ENCODE measurements around the gene PPIP5K2. TPM values are rescaled to one million over a fixed set of nuclear protein-coding genes. Genes with fewer than 3 reads are reported as not detected.
"Not testable (repeated sequence)": the region's sequence is repeated elsewhere in the genome, so short reads cannot be mapped to it uniquely, and the experiment has no call there.

Gene PPIP5K2
- total RNA-seq, 1 experiment from 2014 or later: 29.7 TPM

GRCh38 chr5:103207653-103208052, 87.6 kb downstream of the PPIP5K2 start:
- DNase-seq: no peak
- no peaks in the 10 kb centered on the region for H3K36me3 ChIP-seq (replicated peaks; ENCODE audit: control insufficient read depth, insufficient read depth, low read length)
- H3K4me3 ChIP-seq (ENCODE audit: insufficient read depth, low read depth, low read length): no peak overlapping the region
- H3K27me3 ChIP-seq (ENCODE audit: control insufficient read depth, insufficient read depth, low read length): no peaks in the 10 kb centered on the region

GRCh38 chr5:103208460-103208859, 88.4 kb downstream of the PPIP5K2 start:
- DNase-seq: no peak
- no peaks in the 10 kb centered on the region for H3K36me3 ChIP-seq (replicated peaks; ENCODE audit: control insufficient read depth, insufficient read depth, low read length)

DNA sequence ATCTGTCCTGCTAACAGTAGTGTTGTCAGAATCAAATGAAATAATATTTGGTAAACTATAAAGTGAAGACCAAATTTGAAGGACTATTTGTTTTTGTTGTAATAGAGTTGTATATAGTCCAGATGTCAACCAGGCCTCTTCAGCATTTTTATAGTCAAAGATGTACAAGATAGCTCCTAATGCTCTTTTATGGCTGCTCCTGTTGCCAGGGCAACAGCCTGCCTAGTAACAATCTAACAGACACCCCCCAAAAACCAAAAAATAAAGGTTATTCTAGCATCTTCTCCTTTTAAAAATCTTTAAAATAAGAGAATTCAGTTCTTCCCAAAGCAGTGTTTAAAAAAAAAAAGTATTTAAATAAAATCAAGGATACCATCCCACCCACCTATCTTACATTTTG, 89.0 kb downstream of the PPIP5K2 start:
- no peak for DNase-seq
- Histone ChIP-seq H3K27me3 (ENCODE audit: control insufficient read depth, insufficient read depth, low read length) (no peaks in the 10 kb centered on the region), H3K36me3 (replicated peaks; ENCODE audit: control insufficient read depth, insufficient read depth, low read length) (no peaks in the 10 kb centered on the region), H3K4me3 (ENCODE audit: insufficient read depth, low read depth, low read length) (no peak overlapping the region)

More at GRCh38 chr5:103208460-103208859, 88.4 kb downstream of the PPIP5K2 start:
- Histone ChIP-seq H3K27me3 (ENCODE audit: control insufficient read depth, insufficient read depth, low read length) (no peaks in the 10 kb centered on the region), H3K4me3 (ENCODE audit: insufficient read depth, low read depth, low read length) (no peak overlapping the region)

GRCh38 chr5:103210952-103211351, 90.9 kb downstream of the PPIP5K2 start:
- no peak overlapping the region for H3K4me3 ChIP-seq (ENCODE audit: insufficient read depth, low read depth, low read length)
- DNase-seq: no peak
- no peaks in the 10 kb centered on the region for H3K27me3 ChIP-seq (ENCODE audit: control insufficient read depth, insufficient read depth, low read length)
- H3K36me3 ChIP-seq (replicated peaks; ENCODE audit: control insufficient read depth, insufficient read depth, low read length): no peaks in the 10 kb centered on the region

- Histone ChIP-seq H3K4me3 (ENCODE audit: insufficient read depth, low read depth, low read length) (no peak overlapping the region), H3K27me3 (ENCODE audit: control insufficient read depth, insufficient read depth, low read length) (no peaks in the 10 kb centered on the region), H3K36me3 (replicated peaks; ENCODE audit: control insufficient read depth, insufficient read depth, low read length) (no peaks in the 10 kb centered on the region)
- DNase-seq: no peak
Measured at GRCh38 chr5:103211576-103212561, 91.8 kb downstream of the PPIP5K2 start.

- H3K27me3 ChIP-seq (ENCODE audit: control insufficient read depth, insufficient read depth, low read length): no peaks in the 10 kb centered on the region
- no peak overlapping the region for H3K4me3 ChIP-seq (ENCODE audit: insufficient read depth, low read depth, low read length)
- no peaks in the 10 kb centered on the region for H3K36me3 ChIP-seq (replicated peaks; ENCODE audit: control insufficient read depth, insufficient read depth, low read length)
- peak; percentile 4 for DNase-seq
Measured at GRCh38 chr5:103216137-103216536, 96.0 kb downstream of the PPIP5K2 start.

GRCh38 chr5:103216697-103217096, 96.6 kb downstream of the PPIP5K2 start:
- H3K4me3 ChIP-seq (ENCODE audit: insufficient read depth, low read depth, low read length): no peak overlapping the region
- no peaks in the 10 kb centered on the region for H3K27me3 ChIP-seq (ENCODE audit: control insufficient read depth, insufficient read depth, low read length)
- DNase-seq: no peak
- H3K36me3 ChIP-seq (replicated peaks; ENCODE audit: control insufficient read depth, insufficient read depth, low read length): no peaks in the 10 kb centered on the region

DNA sequence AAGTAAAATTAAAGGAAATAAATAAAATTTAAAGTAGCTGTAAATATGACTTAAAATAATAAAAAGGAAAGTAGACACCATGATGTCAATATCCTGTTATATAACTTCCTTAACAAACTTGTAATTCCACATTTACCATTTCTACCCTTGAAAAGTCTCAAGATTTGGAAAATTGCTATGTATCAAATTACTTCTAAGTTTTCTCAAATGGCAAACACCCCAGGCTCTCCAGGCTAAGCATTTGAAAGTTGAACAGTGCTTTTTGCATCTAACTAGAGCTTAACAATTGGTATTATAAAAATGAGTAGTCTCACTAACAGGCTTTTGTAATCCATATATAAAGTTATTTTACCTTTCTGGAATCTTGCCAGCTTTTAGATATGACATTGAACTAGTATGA, 97.0 kb downstream of the PPIP5K2 start:
- no peak overlapping the region for H3K4me3 ChIP-seq (ENCODE audit: insufficient read depth, low read depth, low read length)
- H3K36me3 ChIP-seq (replicated peaks; ENCODE audit: control insufficient read depth, insufficient read depth, low read length): no peaks in the 10 kb centered on the region
- no peaks in the 10 kb centered on the region for H3K27me3 ChIP-seq (ENCODE audit: control insufficient read depth, insufficient read depth, low read length)
- DNase-seq: no peak

GRCh38 chr5:103218164-103218563, 98.1 kb downstream of the PPIP5K2 start:
- Histone ChIP-seq H3K4me3 (ENCODE audit: insufficient read depth, low read depth, low read length) (no peak overlapping the region), H3K36me3 (replicated peaks; ENCODE audit: control insufficient read depth, insufficient read depth, low read length) (no peaks in the 10 kb centered on the region), H3K27me3 (ENCODE audit: control insufficient read depth, insufficient read depth, low read length) (no peaks in the 10 kb centered on the region)
- no peak for DNase-seq

DNA sequence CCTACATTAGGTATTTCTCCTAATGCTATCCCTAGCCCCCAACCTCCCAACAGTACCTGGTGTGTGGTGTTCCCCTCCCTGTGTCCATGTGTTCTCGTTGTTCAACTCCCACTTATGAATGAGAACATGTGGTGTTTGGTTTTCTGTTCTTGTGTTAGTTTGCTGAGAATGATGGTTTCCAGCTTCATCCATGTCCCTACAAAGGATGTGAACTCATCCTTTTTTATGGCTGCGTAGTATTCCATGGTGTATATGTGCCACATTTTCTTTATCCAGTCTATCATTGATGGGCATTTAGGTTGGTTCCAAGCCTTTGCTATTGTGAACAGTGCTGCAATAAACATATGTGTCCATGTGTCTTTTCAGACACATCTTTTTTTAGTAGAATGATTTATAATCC, 99.0 kb downstream of the PPIP5K2 start:
- not testable (repeated sequence) for DNase-seq; H3K27me3 ChIP-seq (ENCODE audit: control insufficient read depth, insufficient read depth, low read length); H3K36me3 ChIP-seq (replicated peaks; ENCODE audit: control insufficient read depth, insufficient read depth, low read length); H3K4me3 ChIP-seq (ENCODE audit: insufficient read depth, low read depth, low read length)

- DNase-seq: peak; percentile 32
- H3K4me3 ChIP-seq (ENCODE audit: insufficient read depth, low read depth, low read length): no peak overlapping the region
- no peaks in the 10 kb centered on the region for H3K27me3 ChIP-seq (ENCODE audit: control insufficient read depth, insufficient read depth, low read length)
- no peaks in the 10 kb centered on the region for H3K36me3 ChIP-seq (replicated peaks; ENCODE audit: control insufficient read depth, insufficient read depth, low read length)
Measured at GRCh38 chr5:103223031-103223955, 103.2 kb downstream of the PPIP5K2 start.

GRCh38 chr5:103224118-103224893, 104.2 kb downstream of the PPIP5K2 start:
- H3K27me3 ChIP-seq (ENCODE audit: control insufficient read depth, insufficient read depth, low read length): no peaks in the 10 kb centered on the region
- peak overlapping the region; percentile 22; the same call in 1 of the 2 replicates for H3K4me3 ChIP-seq (ENCODE audit: insufficient read depth, low read depth, low read length)
- peak; percentile 50 for DNase-seq
- no peaks in the 10 kb centered on the region for H3K36me3 ChIP-seq (replicated peaks; ENCODE audit: control insufficient read depth, insufficient read depth, low read length)

DNA sequence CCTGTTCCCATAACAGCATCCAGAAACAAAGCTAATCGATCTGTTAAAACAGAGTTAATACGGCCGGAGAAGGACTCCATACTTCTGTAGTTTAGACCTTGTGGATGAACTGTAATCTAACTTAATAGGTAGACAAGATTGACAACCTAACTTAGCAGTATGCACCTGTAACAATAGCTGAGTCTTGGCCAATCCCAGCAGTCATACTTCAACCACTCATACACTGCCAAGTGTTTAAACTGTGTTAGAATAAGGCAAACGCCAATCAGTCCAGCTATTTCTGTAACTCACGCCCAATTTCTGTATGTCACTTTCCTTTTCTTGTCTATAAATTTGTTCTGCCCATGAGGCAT, 104.8 kb downstream of the PPIP5K2 start:
- Histone ChIP-seq H3K4me3 (ENCODE audit: insufficient read depth, low read depth, low read length) (no peak overlapping the region), H3K36me3 (replicated peaks; ENCODE audit: control insufficient read depth, insufficient read depth, low read length) (no peaks in the 10 kb centered on the region), H3K27me3 (ENCODE audit: control insufficient read depth, insufficient read depth, low read length) (no peaks in the 10 kb centered on the region)
- no peak for DNase-seq

DNA sequence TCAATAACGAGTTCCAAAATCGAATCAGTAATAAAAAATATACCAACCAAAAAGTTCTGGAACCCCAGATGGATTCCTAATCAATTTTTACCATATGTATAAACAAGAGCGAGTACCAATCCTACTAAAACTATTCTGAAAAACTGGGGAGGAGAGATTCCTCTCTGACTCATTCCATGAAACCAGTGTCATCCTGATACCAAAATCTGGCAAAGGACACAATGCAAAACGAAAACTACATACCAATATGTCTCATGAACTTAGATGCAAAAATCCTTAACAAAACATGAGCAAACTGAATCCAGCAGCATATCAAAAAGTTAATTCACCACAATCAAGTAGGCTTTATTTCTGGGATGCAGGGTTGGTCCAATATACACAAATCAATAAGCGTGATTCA, 108.0 kb downstream of the PPIP5K2 start:
- H3K36me3 ChIP-seq (replicated peaks; ENCODE audit: control insufficient read depth, insufficient read depth, low read length): no peaks in the 10 kb centered on the region
- no peak overlapping the region for H3K4me3 ChIP-seq (ENCODE audit: insufficient read depth, low read depth, low read length)
- no peak for DNase-seq
- no peaks in the 10 kb centered on the region for H3K27me3 ChIP-seq (ENCODE audit: control insufficient read depth, insufficient read depth, low read length)

Data from H7 (cell line).